Lung (tissue), 12 donors: ENCODE measurements around the gene RIN2. TPM values are rescaled to one million over a fixed set of nuclear protein-coding genes. Genes with fewer than 3 reads are reported as not detected.

Experiments
- ATAC-seq: fragments of 200-7000 bp; cut with Tn5 transposase; one replicate; pipeline ENCODE4 v1.9.1; 2020; ENCODE audit warnings: moderate number of reproducible peaks; ENCODE audit not compliant: insufficient read depth, low FRiP score
- DNase-seq, 3 donors: peaks; one replicate each; pipeline ENCODE4 v3.0.0-alpha.2; 2013 to 2017
- H3K27ac ChIP-seq, 2 donors: one replicate each; pipeline ENCODE4 v1.5.1; 2013; ENCODE audit warnings: mild to moderate bottlenecking in 2 of 2, moderate library complexity in 2 of 2, control low read depth in 1 of 2, inconsistent platforms in 1 of 2, low read depth in 1 of 2, low read length in 1 of 2
- H3K27me3 ChIP-seq, 3 donors: one replicate each; pipeline ENCODE4 v1.5.1; 2013; ENCODE audit warnings: low read length in 2 of 3; ENCODE audit not compliant: control insufficient read depth in 3 of 3, insufficient read depth in 3 of 3
- H3K36me3 ChIP-seq, 4 donors: one replicate each; pipeline ENCODE4 v1.5.1; 2013; ENCODE audit warnings: low read length in 4 of 4, mild to moderate bottlenecking in 1 of 4, moderate library complexity in 1 of 4; ENCODE audit not compliant: control insufficient read depth in 4 of 4, insufficient read depth in 4 of 4
- H3K4me1 ChIP-seq, 5 donors: one replicate each; pipeline ENCODE4 v1.5.1; 2013; ENCODE audit warnings: low read length in 5 of 5, mild to moderate bottlenecking in 2 of 5, moderate library complexity in 1 of 5; ENCODE audit not compliant: control insufficient read depth in 5 of 5, insufficient read depth in 5 of 5
- H3K4me3 ChIP-seq: one replicate; pipeline ENCODE4 v1.5.1; 2013; ENCODE audit warnings: mild to moderate bottlenecking, control low read depth, moderate library complexity
- H3K9ac ChIP-seq, 2 donors: one replicate each; pipeline ENCODE4 v1.5.1; 2013; ENCODE audit warnings: low read length in 2 of 2, control low read depth in 1 of 2; ENCODE audit not compliant: insufficient read depth in 1 of 2
- H3K9me3 ChIP-seq, 4 donors: one replicate each; pipeline ENCODE4 v1.5.1; 2013; ENCODE audit warnings: low read length in 3 of 4, mild to moderate bottlenecking in 1 of 4, moderate library complexity in 1 of 4; ENCODE audit not compliant: control insufficient read depth in 4 of 4, insufficient read depth in 3 of 4
- CTCF ChIP-seq: IDR thresholded peaks from 2 replicates; pipeline ENCODE4 v1.5.1; 2012; ENCODE audit warnings: mild to moderate bottlenecking; ENCODE audit errors: control extremely low read depth, extremely low read depth
- WGBS, 2 donors: extraction: QIAGEN DNeasy Blood & Tissue Kit; methylation state at CpG; one replicate each; pipeline ENCODE4 v1.1.7; 2013; 5-methylcytosine and 5-hydroxymethylcytosine counted together
- polyA plus RNA-seq, 2 donors: library from polyadenylated mRNA; stranded (reverse); fragments of 200-250 nt; gene quantifications; one replicate each; pipeline ENCODE4 v1.2.1, GENCODE V29; 2013
- total RNA-seq, 2 donors: library from RNA; depleted of rRNA in 1 of 2; stranded (reverse); fragments of >200 nt in 1 of 2; gene quantifications; one replicate each; pipeline ENCODE4 v1.2.1, GENCODE V29; 2014 to 2021
- donor health status: control.
- donor health status: control.
- donor health status: Bipolar disorder and iron deficiency.
- donor health status: healthy.
- donor health status: DM: yes; HTN: yes; CAD: no.

Gene RIN2
- total and polyA plus RNA-seq, 4 donors, result 13.7 to 93.3 (median 64.7) TPM

- ATAC-seq, result no peak
- DNase-seq, result no peak
- Histone ChIP-seq H3K9me3 (no peaks in the 10 kb centered on the region), H3K27me3 (no peaks in the 10 kb centered on the region), H3K4me1 (peaks cover 3 to 45% (median 7%) of the 10 kb centered on the region in 5 donors), H3K27ac (no peak overlapping the region), H3K36me3 (peaks cover 0 to 2% (median 0%) of the 10 kb centered on the region in 4 donors), H3K9ac (no peak overlapping the region), H3K4me3 (no peak overlapping the region)
- 91 to 93% methylated on average over 4 of the region's 4 CpGs for WGBS, 2 donors
- TF ChIP-seq CTCF, result no peak
Observed at GRCh38 chr20:19773471-19773870, 15.4 kb downstream of the RIN2 start.

GRCh38 chr20:19774135-19774933 lies 16.3 kb downstream of the RIN2 start:
- TF ChIP-seq CTCF, result no peak
- Histone ChIP-seq H3K9me3 (no peaks in the 10 kb centered on the region), H3K9ac (no peak overlapping the region), H3K36me3 (peaks cover 0 to 2% (median 0%) of the 10 kb centered on the region in 4 donors), H3K27ac (peak overlapping the region in 1 of 2 donors; percentile 52), H3K27me3 (no peaks in the 10 kb centered on the region), H3K4me3 (no peak overlapping the region), H3K4me1 (peaks cover 3 to 45% (median 7%) of the 10 kb centered on the region in 5 donors)
- DNase-seq, result no peak
- WGBS, 2 donors, result 87 to 89% methylated on average over 4 of the region's 4 CpGs
- ATAC-seq, result no peak

GRCh38 chr20:19775353-19776253 lies 17.5 kb downstream of the RIN2 start:
- H3K4me3 ChIP-seq, result no peak overlapping the region
- peaks cover 0 to 2% (median 0%) of the 10 kb centered on the region in 4 donors for H3K36me3 ChIP-seq
- TF ChIP-seq CTCF, result no peak
- H3K9ac ChIP-seq, result no peak overlapping the region
- no peaks in the 10 kb centered on the region for H3K9me3 ChIP-seq
- H3K27ac ChIP-seq, result no peak overlapping the region
- WGBS, 2 donors, result 75 to 90% methylated on average over 7 of the region's 7 CpGs
- ATAC-seq (no peak), DNase-seq (peak in 2 of 3 donors; percentile 32 to 41)
- H3K27me3 ChIP-seq, result no peaks in the 10 kb centered on the region
- peaks cover 4 to 45% (median 7%) of the 10 kb centered on the region in 5 donors for H3K4me1 ChIP-seq
